PFSK-1 (cell line): ENCODE data around the gene SLC43A1.

Source experiments
- FOXP2 ChIP-seq: optimal IDR thresholded peaks from 2 replicates; pipeline ENCODE3; 2011; ENCODE audit warnings: borderline replicate concordance, control low read depth, inconsistent platforms; ENCODE audit not compliant: insufficient read depth; ENCODE audit errors: extremely low read length, extremely low read depth
- POLR2AphosphoS5 ChIP-seq: IDR thresholded peaks from 2 replicates; pipeline ENCODE4 v1.6.1; 2012; ENCODE audit warnings: low read depth, mild to moderate bottlenecking, control low read depth, low read length, moderate library complexity
- REST ChIP-seq, 2 experiments: IDR thresholded peaks; 2 replicates each; pipeline versions ENCODE4 v1.6.1 to v1.8.0; 2011 to 2012; ENCODE audit warnings: low read depth in 2 of 2, low read length in 2 of 2, control low read depth in 1 of 2, inconsistent platforms in 1 of 2, mild to moderate bottlenecking in 1 of 2, moderate library complexity in 1 of 2; ENCODE audit not compliant: insufficient read depth in 1 of 2
- SIN3A ChIP-seq: IDR thresholded peaks from 2 replicates; pipeline ENCODE4 v1.6.1; 2012; ENCODE audit warnings: mild to moderate bottlenecking, low read length, moderate library complexity, borderline replicate concordance; ENCODE audit not compliant: insufficient read depth
- TAF1 ChIP-seq: IDR thresholded peaks from 2 replicates; pipeline ENCODE4 v1.6.1; 2012; ENCODE audit warnings: low read length, control low read depth, borderline replicate concordance; ENCODE audit not compliant: insufficient read depth

SLC43A1 gene

GRCh38 chr11:57463671-57464538 lies 51.6 kb downstream of the SLC43A1 start:
- TF ChIP-seq FOXP2 (no peak), POLR2AphosphoS5 (no peak), REST (IDR thresholded peaks at IDR 0.05; ENCODE audit: insufficient read depth in 1 of 2, low read depth in 2 of 2, low read length in 2 of 2) (no peak), TAF1 (no peak), SIN3A (no peak)

GRCh38 chr11:57462597-57462996 lies 52.9 kb downstream of the SLC43A1 start:
- no peak for TF ChIP-seq FOXP2
- no peak for TF ChIP-seq SIN3A
- TF ChIP-seq REST (IDR thresholded peaks at IDR 0.05; ENCODE audit: insufficient read depth in 1 of 2, low read depth in 2 of 2, low read length in 2 of 2): no peak
- no peak for TF ChIP-seq POLR2AphosphoS5
- no peak for TF ChIP-seq TAF1

- TF ChIP-seq TAF1: no peak
- TF ChIP-seq SIN3A: no peak
- no peak for TF ChIP-seq FOXP2
- no peak for TF ChIP-seq REST (IDR thresholded peaks at IDR 0.05; ENCODE audit: insufficient read depth in 1 of 2, low read depth in 2 of 2, low read length in 2 of 2)
- no peak for TF ChIP-seq POLR2AphosphoS5
Measured at GRCh38 chr11:57461841-57462489, 53.5 kb downstream of the SLC43A1 start.

- TF ChIP-seq REST (IDR thresholded peaks at IDR 0.05; ENCODE audit: insufficient read depth in 1 of 2, low read depth in 2 of 2, low read length in 2 of 2) (no peak), FOXP2 (no peak), TAF1 (no peak), POLR2AphosphoS5 (no peak), SIN3A (no peak)
Measured at GRCh38 chr11:57460758-57461749, 54.4 kb downstream of the SLC43A1 start.
